ENCODE results near the gene THSD7A. TPM values are rescaled to one million over a fixed set of nuclear protein-coding genes. Genes with fewer than 3 reads are reported as not detected.

The THSD7A gene
- total RNA-seq, 1 experiment from 2014 or later: 4.0 TPM

- no peaks in the 10 kb centered on the region for H3K36me3 ChIP-seq (ENCODE audit: low read depth)
- DNase-seq: no peak
- no TSS peak for BruUV-seq (replicated peaks)
These were observed 33.7 kb upstream of the THSD7A start for GRCh38 chr7:11865671-11866070.

GRCh38 chr7:11858622-11859302, 26.8 kb upstream of the THSD7A start:
- CTCF ChIA-PET: no interaction called here
- peak overlapping the region; percentile 69 for H2AFZ ChIP-seq
- H3K36me3 ChIP-seq (ENCODE audit: low read depth): no peaks in the 10 kb centered on the region
- H4K20me1 ChIP-seq (ENCODE audit: insufficient read depth): no peaks in the 10 kb centered on the region
- H3K79me2 ChIP-seq (ENCODE audit: low read depth): no peaks in the 10 kb centered on the region
- H3K9me2 ChIP-seq (ENCODE audit: insufficient read depth): peaks cover 11% of the 10 kb centered on the region; the same call in 1 of the 2 replicates
- intact Hi-C loops (cut with micrococcal nuclease; ENCODE audit: unreplicated experiment): no loop called here
- no peak for DNase-seq
- H3K27me3 ChIP-seq (ENCODE audit: insufficient read depth, low read depth): no peaks in the 10 kb centered on the region
- BruUV-seq (replicated peaks): no TSS peak
- H3K4me2 ChIP-seq: no peak overlapping the region
- no peak overlapping the region for H3K4me3 ChIP-seq
- no peaks in the 10 kb centered on the region for H3K9me3 ChIP-seq (ENCODE audit: insufficient read depth, low read depth)
- POLR2A ChIA-PET (ENCODE audit: unreplicated experiment): no interaction called here
- no peaks in the 10 kb centered on the region for H3F3A ChIP-seq (ENCODE audit: insufficient read depth, low read depth)
- no peak overlapping the region for H3K27ac ChIP-seq
- no peaks in the 10 kb centered on the region for H3K4me1 ChIP-seq (replicated peaks; ENCODE audit: insufficient read depth)
- TF ChIP-seq, protein P1, sequence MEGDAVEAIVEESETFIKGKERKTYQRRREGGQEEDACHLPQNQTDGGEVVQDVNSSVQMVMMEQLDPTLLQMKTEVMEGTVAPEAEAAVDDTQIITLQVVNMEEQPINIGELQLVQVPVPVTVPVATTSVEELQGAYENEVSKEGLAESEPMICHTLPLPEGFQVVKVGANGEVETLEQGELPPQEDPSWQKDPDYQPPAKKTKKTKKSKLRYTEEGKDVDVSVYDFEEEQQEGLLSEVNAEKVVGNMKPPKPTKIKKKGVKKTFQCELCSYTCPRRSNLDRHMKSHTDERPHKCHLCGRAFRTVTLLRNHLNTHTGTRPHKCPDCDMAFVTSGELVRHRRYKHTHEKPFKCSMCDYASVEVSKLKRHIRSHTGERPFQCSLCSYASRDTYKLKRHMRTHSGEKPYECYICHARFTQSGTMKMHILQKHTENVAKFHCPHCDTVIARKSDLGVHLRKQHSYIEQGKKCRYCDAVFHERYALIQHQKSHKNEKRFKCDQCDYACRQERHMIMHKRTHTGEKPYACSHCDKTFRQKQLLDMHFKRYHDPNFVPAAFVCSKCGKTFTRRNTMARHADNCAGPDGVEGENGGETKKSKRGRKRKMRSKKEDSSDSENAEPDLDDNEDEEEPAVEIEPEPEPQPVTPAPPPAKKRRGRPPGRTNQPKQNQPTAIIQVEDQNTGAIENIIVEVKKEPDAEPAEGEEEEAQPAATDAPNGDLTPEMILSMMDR (conservative IDR thresholded peaks at IDR 0.05): no peak
- no peak for TF ChIP-seq EZH2 (IDR thresholded peaks at IDR 0.05; ENCODE audit: low read depth)

More at GRCh38 chr7:11865671-11866070, 33.7 kb upstream of the THSD7A start:
- Histone ChIP-seq H3K79me2 (ENCODE audit: low read depth) (no peaks in the 10 kb centered on the region), H3K4me1 (replicated peaks; ENCODE audit: insufficient read depth) (no peaks in the 10 kb centered on the region), H3K9me3 (ENCODE audit: insufficient read depth, low read depth) (peaks cover 22% of the 10 kb centered on the region), H3F3A (ENCODE audit: insufficient read depth, low read depth) (no peaks in the 10 kb centered on the region), H2AFZ (no peak overlapping the region), H3K27me3 (ENCODE audit: insufficient read depth, low read depth) (no peaks in the 10 kb centered on the region), H3K4me3 (no peak overlapping the region), H3K27ac (no peak overlapping the region), H3K9me2 (ENCODE audit: insufficient read depth) (peaks cover 3% of the 10 kb centered on the region; the same call in 1 of the 2 replicates), H3K4me2 (no peak overlapping the region), H4K20me1 (ENCODE audit: insufficient read depth) (no peaks in the 10 kb centered on the region)
- TF ChIP-seq, protein P1 (conservative IDR thresholded peaks at IDR 0.05): no peak
- TF ChIP-seq EZH2 (IDR thresholded peaks at IDR 0.05; ENCODE audit: low read depth): no peak
- intact Hi-C loops (cut with micrococcal nuclease; ENCODE audit: unreplicated experiment): no loop called here
- ChIA-PET POLR2A (ENCODE audit: unreplicated experiment) (no interaction called here), CTCF (no interaction called here)

DNA sequence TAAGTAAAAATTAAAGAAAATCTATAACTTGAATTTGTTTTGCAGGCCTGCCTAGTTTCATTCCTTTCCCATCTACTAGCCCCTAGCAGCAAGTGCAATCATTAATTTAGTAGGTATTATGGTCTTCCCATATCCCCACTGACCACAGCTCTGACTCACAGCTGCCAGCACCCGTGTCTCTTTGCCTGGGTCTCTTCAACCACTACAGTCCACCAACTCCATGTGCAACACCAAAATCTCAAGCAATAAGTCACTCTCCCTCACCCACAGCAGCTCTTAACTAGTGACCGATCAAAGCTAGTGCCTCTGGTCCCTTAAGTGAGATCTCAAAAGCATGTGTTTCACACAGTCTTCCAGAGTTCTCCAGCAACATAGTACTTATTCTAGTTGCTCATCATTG, 26.0 kb upstream of the THSD7A start:
- TF ChIP-seq EZH2 (IDR thresholded peaks at IDR 0.05; ENCODE audit: low read depth): no peak
- TF ChIP-seq, protein P1 (conservative IDR thresholded peaks at IDR 0.05): no peak
- no peak overlapping the region for H3K4me2 ChIP-seq
- ChIA-PET CTCF (no interaction called here), POLR2A (ENCODE audit: unreplicated experiment) (no interaction called here)
- peak overlapping the region; percentile 69 for H2AFZ ChIP-seq
- H3K36me3 ChIP-seq (ENCODE audit: low read depth): no peaks in the 10 kb centered on the region
- no peak overlapping the region for H3K4me3 ChIP-seq
- intact Hi-C loops (cut with micrococcal nuclease; ENCODE audit: unreplicated experiment): no loop called here
- no TSS peak for BruUV-seq (replicated peaks)
- H3K9me2 ChIP-seq (ENCODE audit: insufficient read depth): peaks cover 8% of the 10 kb centered on the region; the same call in 1 of the 2 replicates
- no peaks in the 10 kb centered on the region for H3K4me1 ChIP-seq (replicated peaks; ENCODE audit: insufficient read depth)
- H3F3A ChIP-seq (ENCODE audit: insufficient read depth, low read depth): no peaks in the 10 kb centered on the region
- H4K20me1 ChIP-seq (ENCODE audit: insufficient read depth): no peaks in the 10 kb centered on the region
- H3K79me2 ChIP-seq (ENCODE audit: low read depth): no peaks in the 10 kb centered on the region
- no peak overlapping the region for H3K27ac ChIP-seq
- no peak for DNase-seq
- no peaks in the 10 kb centered on the region for H3K27me3 ChIP-seq (ENCODE audit: insufficient read depth, low read depth)
- H3K9me3 ChIP-seq (ENCODE audit: insufficient read depth, low read depth): no peaks in the 10 kb centered on the region
